Fibroblast of villous mesenchyme (primary cell): ENCODE data around the gene EHD4. TPM values are rescaled to one million over a fixed set of nuclear protein-coding genes. Genes with fewer than 3 reads are reported as not detected.

ENCODE experiments used
- DNase-seq: peaks from one replicate; pipeline ENCODE4 v3.0.0-alpha.2; 2010; ENCODE audit warnings: low read depth
- H3K4me3 ChIP-seq: 2 replicates; pipeline ENCODE4 v1.5.1; 2011; ENCODE audit warnings: low read depth, mild to moderate bottlenecking, low read length
- total RNA-seq: library from RNA; depleted of rRNA; stranded (reverse); fragments of >200 nt; gene quantifications from 2 replicates; pipeline ENCODE4 v1.2.3, GENCODE V29; 2012
- TF ChIP-seq, protein P1 (sequence below): IDR thresholded peaks from 2 replicates; pipeline ENCODE4 v1.5.1; 2012; ENCODE audit warnings: low read depth, mild to moderate bottlenecking, low read length; ENCODE audit not compliant: insufficient read depth

The EHD4 gene
- total RNA-seq, 1 donor, result 19.0 TPM

DNA sequence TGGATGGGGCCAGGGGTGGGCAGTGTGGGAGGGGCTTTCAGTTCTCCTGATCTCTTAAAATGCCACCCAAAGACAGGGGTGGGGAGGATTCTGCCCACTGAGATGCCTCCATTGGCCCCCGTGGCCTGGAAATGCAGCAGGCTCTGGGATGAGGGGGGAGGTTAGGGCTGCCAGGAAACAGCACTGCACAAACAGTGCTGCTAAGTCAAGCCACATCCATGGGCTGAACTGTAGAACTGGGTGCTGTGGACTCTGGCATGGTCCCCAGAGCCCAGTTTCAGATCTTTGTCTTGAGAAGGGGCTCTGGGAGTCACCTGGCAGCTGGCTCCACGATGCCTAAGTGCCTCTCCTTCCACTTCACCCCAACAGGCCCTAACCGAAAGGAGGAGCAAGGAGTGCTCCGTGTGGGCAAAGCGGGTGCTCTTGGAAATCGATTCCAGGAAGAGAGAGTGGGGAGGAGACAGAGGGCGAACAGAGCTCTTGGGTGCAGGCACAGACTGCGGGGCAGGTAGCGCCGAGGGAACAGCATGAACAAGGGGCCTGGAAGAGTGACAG, 40.6 kb upstream of the EHD4 start:
- no peak for DNase-seq
- no peak overlapping the region for H3K4me3 ChIP-seq
- TF ChIP-seq, protein P1, sequence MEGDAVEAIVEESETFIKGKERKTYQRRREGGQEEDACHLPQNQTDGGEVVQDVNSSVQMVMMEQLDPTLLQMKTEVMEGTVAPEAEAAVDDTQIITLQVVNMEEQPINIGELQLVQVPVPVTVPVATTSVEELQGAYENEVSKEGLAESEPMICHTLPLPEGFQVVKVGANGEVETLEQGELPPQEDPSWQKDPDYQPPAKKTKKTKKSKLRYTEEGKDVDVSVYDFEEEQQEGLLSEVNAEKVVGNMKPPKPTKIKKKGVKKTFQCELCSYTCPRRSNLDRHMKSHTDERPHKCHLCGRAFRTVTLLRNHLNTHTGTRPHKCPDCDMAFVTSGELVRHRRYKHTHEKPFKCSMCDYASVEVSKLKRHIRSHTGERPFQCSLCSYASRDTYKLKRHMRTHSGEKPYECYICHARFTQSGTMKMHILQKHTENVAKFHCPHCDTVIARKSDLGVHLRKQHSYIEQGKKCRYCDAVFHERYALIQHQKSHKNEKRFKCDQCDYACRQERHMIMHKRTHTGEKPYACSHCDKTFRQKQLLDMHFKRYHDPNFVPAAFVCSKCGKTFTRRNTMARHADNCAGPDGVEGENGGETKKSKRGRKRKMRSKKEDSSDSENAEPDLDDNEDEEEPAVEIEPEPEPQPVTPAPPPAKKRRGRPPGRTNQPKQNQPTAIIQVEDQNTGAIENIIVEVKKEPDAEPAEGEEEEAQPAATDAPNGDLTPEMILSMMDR, result no peak

DNA sequence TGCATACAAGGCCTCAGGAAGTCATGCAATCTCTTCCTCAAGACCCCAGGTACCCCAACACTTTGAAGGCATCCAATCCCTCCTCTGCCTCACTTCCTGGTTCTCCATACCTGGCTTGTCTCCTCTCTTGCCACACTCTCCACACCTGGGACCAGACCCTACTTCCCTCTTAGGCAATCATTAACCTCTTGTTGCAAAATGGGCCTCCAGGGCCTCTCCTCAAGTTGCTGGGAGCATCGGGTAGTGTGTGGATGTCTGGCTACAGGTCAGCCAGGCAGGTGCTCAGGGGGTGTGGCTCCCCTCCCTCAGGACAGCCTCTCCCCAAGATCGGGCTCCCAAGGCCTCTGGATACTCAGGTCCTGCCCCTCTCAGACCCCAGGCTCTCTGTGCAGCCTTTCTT, 39.9 kb upstream of the EHD4 start:
- TF ChIP-seq, protein P1, result no peak
- no peak overlapping the region for H3K4me3 ChIP-seq
- DNase-seq, result no peak

DNA sequence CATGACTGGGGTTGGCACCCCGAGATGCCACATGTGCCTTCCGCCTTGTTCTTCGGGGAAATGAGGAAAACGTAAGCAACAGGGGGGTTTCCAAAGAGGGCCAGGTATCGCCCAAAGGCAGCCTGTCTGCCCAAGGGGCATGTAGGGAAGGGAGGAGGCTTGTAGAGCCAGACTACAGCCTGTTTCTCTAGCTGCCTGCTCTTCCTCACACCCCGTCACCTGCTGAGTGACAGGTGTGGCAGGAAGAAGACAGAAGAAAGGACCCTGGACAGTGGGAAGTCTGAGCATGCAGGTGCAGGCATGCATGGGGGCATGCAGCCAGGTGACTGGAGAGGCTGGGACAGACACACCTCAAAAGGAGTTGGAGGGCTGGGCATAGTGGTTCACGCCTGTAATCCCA, 38.7 kb upstream of the EHD4 start:
- TF ChIP-seq, protein P1, result no peak
- no peak for DNase-seq
- no peak overlapping the region for H3K4me3 ChIP-seq

DNA sequence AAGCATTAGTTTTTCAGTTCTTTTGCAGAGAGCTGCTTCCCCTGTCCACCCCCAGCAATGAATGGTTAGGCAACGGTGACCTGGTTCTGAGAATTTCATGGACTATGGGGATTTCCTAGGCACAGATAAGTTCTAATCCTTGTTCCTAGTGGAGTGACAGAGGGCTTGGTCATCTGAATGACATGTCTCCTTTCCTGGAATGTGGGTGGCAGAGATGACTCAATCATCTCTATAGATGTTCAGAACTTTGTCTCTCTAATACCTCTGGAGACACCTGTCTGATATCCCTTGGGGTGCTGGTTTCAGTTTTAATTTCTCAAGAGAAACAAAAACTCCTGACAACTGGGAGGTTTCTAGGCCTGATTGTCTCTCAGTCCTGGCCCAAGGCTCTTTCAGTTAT, 38.1 kb upstream of the EHD4 start:
- no peak for DNase-seq
- TF ChIP-seq, protein P1, result no peak
- H3K4me3 ChIP-seq, result no peak overlapping the region

DNA sequence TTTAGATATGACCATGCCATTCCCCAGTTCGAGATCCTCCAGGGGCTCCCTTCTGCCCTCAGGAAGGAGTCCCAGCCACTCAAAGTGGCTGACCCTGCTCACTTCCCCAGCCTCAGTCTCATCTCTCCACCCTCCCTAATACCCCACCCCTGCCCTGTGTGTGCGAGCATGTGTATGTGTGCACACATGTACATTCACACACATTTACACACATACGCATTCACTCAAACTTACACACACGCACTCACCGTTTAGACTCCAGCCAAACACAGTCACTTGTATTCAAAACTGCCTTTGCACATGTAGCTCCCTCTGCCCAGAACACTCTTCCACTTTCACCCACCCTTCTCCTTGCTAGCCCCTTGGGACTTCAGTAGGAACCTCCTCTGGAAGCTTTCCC, 37.1 kb upstream of the EHD4 start:
- H3K4me3 ChIP-seq, result no peak overlapping the region
- TF ChIP-seq, protein P1, result no peak
- DNase-seq, result no peak

DNA sequence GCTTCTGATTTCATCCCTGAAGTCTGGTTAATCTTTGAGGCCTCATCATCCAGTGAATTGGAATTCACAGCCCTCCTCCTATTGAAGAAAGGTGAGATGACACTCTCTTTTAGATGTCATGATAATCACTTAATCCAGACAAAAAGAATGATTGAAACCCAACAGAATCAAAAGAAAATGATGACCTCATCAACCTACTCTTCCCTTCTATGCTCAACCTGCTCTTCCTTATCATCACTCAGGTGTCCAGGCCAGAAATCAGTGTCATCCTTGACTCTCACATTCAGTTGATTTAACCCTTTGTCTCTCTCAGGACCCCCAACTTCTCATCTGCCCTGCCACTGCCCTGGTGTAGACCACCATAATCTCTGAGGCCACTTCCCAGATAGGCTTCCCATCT, 36.7 kb upstream of the EHD4 start:
- H3K4me3 ChIP-seq, result no peak overlapping the region
- no peak for DNase-seq
- TF ChIP-seq, protein P1, result no peak

DNA sequence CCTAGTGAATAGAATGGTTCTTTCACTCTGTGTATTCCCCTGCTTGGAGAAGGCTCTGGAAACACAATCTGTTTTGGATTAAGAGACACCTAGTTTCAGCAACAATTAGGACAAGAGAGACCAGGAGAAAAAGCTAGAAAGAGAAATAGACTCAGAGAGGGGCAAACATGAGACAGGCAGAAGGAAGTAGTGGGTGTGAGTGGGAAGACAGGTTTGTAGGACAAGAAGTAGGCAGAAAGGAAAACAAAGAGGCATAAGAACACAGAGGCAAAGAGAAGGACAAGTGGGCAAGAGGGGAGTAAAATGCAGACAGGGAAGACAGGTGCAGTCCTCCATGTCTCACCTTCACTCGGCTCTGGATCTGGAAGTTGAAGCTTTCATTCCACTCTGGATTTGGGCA, 35.0 kb upstream of the EHD4 start:
- DNase-seq, result no peak
- TF ChIP-seq, protein P1, result no peak
- H3K4me3 ChIP-seq, result no peak overlapping the region
